Erythroblast (primary cell): ENCODE data around the gene KRABD2.

Experiments used
- GATA1 ChIP-seq: IDR thresholded peaks from 2 replicates; pipeline ENCODE4 v1.6.1; 2011; ENCODE audit warnings: low read depth, mild to moderate bottlenecking, control low read depth, low read length, moderate library complexity
- POLR2A ChIP-seq: IDR thresholded peaks from 2 replicates; pipeline ENCODE4 v1.6.1; 2011; ENCODE audit warnings: mild to moderate bottlenecking, low read length

DNA sequence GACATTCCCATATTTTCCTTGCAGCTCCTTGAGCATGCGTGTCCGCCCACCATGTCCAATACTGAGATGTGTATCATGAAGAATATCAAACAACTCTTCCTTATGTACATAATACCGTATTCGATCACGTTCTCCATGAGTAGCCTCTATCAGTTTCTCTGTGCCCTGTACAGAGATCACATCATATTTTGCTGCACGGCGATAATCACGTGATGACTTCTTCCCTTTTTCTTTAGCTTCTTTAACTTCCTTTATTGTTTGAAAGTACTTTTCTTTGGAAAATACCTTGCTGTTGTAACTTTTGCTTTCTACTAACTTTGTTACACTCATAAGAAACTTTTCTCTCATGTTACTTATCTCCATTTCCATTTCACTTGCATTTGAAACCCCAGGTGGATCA is 6.6 kb downstream of the KRABD2 start:
- TF ChIP-seq POLR2A (no peak), GATA1 (no peak)
